Activated T-cell treated with anti-CD3 and anti-CD28 coated beads, Interleukin-2, amount 50 U/mL, for 72 hours (primary cell): ENCODE data around the gene DTX2. TPM values are rescaled to one million over a fixed set of nuclear protein-coding genes. Genes with fewer than 3 reads are reported as not detected.
"Not testable (repeated sequence)": the region's sequence is repeated elsewhere in the genome, so short reads cannot be mapped to it uniquely, and the experiment has no call there.

ENCODE experiments used
- ATAC-seq, 2 donors: fragments of 150-1000 bp; cut with Tn5 transposase; replicated peaks in 1 of 2; 2 replicates each; pipeline ENCODE4 v1.10.0; 2021; ENCODE audit warnings: moderate library complexity in 2 of 2, mild to moderate bottlenecking in 1 of 2
- DNase-seq, 2 donors: peaks; one replicate each; pipeline ENCODE4 v3.0.0; 2021 to 2022; ENCODE audit warnings: mixed read lengths in 1 of 2
- H3K27ac Mint-ChIP-seq: one replicate; pipeline ENCODE4 v1.8.0; 2022; ENCODE audit warnings: mild to moderate bottlenecking, moderate library complexity, mixed read lengths
- H3K27me3 Mint-ChIP-seq: one replicate; pipeline ENCODE4 v1.8.0; 2022; ENCODE audit warnings: low read depth, mixed read lengths
- H3K36me3 Mint-ChIP-seq, 2 donors: one replicate each; pipeline ENCODE4 v1.8.0; 2022; ENCODE audit warnings: mixed read lengths in 2 of 2, mild to moderate bottlenecking in 1 of 2; ENCODE audit not compliant: insufficient read depth in 2 of 2
- H3K4me1 Mint-ChIP-seq: one replicate; pipeline ENCODE4 v1.8.0; 2022; ENCODE audit warnings: low read depth, mixed read lengths
- H3K4me3 Mint-ChIP-seq, 2 donors: one replicate each; pipeline ENCODE4 v1.8.0; 2022; ENCODE audit warnings: mild to moderate bottlenecking in 2 of 2, mixed read lengths in 2 of 2, moderate library complexity in 2 of 2
- H3K9me3 Mint-ChIP-seq, 2 donors: one replicate each; pipeline ENCODE4 v1.8.0; 2022; ENCODE audit warnings: mixed read lengths in 2 of 2
- total RNA-seq, 2 donors: library from RNA; stranded (reverse); gene quantifications; one replicate each; pipeline ENCODE4 v1.2.3, GENCODE V29; 2022

DTX2 gene
- total RNA-seq, 2 donors from 2014 or later: 40.6 to 49.4 TPM

DNA sequence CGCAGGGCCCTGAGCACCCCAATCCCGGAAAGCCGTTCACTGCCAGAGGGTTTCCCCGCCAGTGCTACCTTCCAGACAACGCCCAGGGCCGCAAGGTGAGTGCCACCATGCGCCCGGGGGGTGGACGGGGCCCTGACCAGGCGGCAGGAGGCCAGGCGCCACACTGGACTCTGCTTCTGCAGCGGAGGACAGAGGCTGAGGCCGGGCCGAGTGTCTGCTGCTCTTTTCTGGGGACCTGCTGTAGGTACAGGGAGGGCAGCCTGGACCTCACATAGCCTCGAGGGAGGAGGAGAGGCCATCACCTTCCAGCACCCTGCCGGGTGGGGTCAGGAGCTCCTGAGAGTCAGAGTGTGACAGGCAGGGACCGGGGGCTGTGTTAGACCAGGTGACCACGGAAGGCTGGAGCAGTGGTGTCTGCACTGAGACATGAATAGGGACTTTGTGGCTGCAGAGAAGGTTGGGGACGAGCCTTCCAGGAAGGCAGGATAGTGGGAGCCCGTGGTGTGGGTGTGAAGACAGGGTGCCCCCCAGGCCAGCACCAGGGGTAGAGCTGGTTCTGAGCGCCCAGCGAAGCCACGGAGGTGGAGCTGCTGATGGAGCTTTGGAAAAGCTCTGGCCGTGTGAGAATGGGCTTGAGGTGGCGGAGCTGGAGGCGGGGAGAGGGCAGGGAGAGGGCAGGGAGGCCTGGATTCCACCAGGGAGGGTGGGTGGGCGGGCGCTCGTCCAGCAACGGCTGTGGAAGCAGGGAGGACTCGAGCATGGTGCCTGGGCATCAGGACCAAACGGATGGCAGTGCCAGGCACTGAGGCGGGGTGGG lies 43.0 kb downstream of the DTX2 start:
- H3K9me3 Mint-ChIP-seq, H3K4me1 Mint-ChIP-seq, H3K4me3 Mint-ChIP-seq, H3K27me3 Mint-ChIP-seq, H3K27ac Mint-ChIP-seq, H3K36me3 Mint-ChIP-seq, DNase-seq: not testable (repeated sequence)
- peak in 1 of 2 donors; percentile 10 for ATAC-seq

DNA sequence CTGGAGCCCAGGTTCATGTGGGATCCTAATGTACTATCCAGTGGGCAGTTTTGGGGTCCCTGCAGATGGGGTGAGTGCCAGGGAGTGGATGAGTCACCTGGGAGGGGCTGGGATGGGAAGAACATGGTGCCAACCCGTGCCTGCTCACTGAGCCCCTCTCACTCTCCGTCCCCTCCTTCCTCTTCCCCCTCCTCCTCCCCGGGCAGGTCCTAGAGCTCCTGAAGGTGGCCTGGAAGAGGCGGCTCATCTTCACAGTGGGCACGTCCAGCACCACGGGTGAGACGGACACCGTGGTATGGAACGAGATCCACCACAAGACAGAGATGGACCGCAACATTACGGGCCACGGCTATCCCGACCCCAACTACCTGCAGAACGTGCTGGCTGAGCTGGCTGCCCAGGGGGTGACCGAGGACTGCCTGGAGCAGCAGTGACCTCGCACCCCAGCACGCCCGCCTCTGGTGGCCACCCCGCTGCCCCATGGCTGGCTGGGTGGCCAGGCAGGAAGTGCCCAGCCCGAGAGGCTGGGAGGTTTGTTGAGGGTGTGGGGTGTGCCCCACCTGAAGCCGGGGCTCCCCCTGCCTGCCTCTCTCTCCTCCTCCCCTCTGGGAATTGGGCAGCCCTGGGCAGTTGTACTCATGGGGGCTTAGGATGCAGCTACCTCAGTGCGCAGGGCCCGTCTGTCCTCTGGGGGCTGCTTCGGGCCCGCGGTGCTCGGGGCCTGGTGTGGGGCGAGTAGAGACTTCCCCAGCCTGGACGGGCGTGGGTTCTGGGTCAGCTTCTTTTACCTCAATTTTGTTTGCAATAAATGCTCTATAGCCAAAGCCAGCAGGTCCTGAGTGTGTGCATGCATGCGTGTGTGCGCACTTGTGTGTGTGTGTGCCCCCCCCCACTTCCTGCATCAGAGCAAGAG lies 43.9 kb downstream of the DTX2 start:
- H3K9me3 Mint-ChIP-seq: no peaks in the 10 kb centered on the region
- no peak overlapping the region for H3K27ac Mint-ChIP-seq
- no peak for ATAC-seq
- no peaks in the 10 kb centered on the region for H3K27me3 Mint-ChIP-seq
- H3K36me3 Mint-ChIP-seq: peaks cover 0 to 2% of the 10 kb centered on the region in 2 donors
- no peaks in the 10 kb centered on the region for H3K4me1 Mint-ChIP-seq
- no peak for DNase-seq
- H3K4me3 Mint-ChIP-seq: no peak overlapping the region

GRCh38 chr7:76506081-76506440 lies 44.6 kb downstream of the DTX2 start:
- no peak for DNase-seq
- Mint-ChIP-seq H3K27ac (no peak overlapping the region), H3K9me3 (no peaks in the 10 kb centered on the region), H3K4me1 (no peaks in the 10 kb centered on the region), H3K4me3 (no peak overlapping the region), H3K36me3 (peaks cover 0 to 2% of the 10 kb centered on the region in 2 donors), H3K27me3 (no peaks in the 10 kb centered on the region)
- ATAC-seq: no peak

DNA sequence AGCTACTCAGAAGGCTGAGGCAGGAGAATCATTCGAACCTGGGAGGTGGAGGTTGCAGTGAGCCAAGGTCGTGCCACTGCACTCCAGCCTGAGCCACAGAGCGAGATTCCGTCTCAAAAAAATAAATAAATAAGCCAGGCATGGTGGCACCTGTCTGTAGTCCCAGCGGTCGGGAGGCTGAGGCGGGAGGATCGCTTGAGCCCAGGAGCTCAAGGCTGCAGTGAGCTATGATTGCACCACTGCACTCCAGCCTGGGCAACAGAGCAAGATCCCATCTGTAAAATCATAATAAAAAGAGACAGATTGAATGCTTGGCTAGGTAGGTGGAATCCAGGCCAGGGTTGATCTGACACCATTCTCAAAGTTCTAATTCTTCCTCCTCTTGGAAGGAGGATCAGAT lies 45.1 kb downstream of the DTX2 start:
- H3K27me3 Mint-ChIP-seq, H3K4me3 Mint-ChIP-seq, H3K9me3 Mint-ChIP-seq, H3K4me1 Mint-ChIP-seq, DNase-seq, ATAC-seq, H3K36me3 Mint-ChIP-seq, H3K27ac Mint-ChIP-seq: not testable (repeated sequence)

- Mint-ChIP-seq H3K4me1 (no peaks in the 10 kb centered on the region), H3K36me3 (peaks cover 0 to 2% of the 10 kb centered on the region in 2 donors), H3K9me3 (no peaks in the 10 kb centered on the region), H3K4me3 (no peak overlapping the region), H3K27me3 (no peaks in the 10 kb centered on the region), H3K27ac (no peak overlapping the region)
- no peak for DNase-seq
- ATAC-seq: no peak
Observed at GRCh38 chr7:76507723-76508406, 46.4 kb downstream of the DTX2 start.

- H3K4me3 Mint-ChIP-seq: no peak within 1 kb of the TSS
- ATAC-seq (no peak), DNase-seq (no peak)
- H3K27ac Mint-ChIP-seq: no peak within 1 kb of the TSS
- H3K27me3 Mint-ChIP-seq: no peaks in the 10 kb centered on the region
- no peaks in the 10 kb centered on the region for H3K9me3 Mint-ChIP-seq
- no peaks in the 10 kb centered on the region for H3K36me3 Mint-ChIP-seq
- no peaks in the 10 kb centered on the region for H3K4me1 Mint-ChIP-seq
Observed at GRCh38 chr7:76509931-76510877, 48.7 kb downstream of the DTX2 start, which contains the start of gene UPK3B. Gene UPK3B, plus strand, starts transcription at chr7:76510552. Its CDS starts 101 bp downstream, at chr7:76510653.

GRCh38 chr7:76511200-76511910 lies 49.8 kb downstream of the DTX2 start:
- H3K36me3 Mint-ChIP-seq, DNase-seq, ATAC-seq, H3K27me3 Mint-ChIP-seq, H3K27ac Mint-ChIP-seq, H3K4me1 Mint-ChIP-seq, H3K4me3 Mint-ChIP-seq, H3K9me3 Mint-ChIP-seq: not testable (repeated sequence)

DNA sequence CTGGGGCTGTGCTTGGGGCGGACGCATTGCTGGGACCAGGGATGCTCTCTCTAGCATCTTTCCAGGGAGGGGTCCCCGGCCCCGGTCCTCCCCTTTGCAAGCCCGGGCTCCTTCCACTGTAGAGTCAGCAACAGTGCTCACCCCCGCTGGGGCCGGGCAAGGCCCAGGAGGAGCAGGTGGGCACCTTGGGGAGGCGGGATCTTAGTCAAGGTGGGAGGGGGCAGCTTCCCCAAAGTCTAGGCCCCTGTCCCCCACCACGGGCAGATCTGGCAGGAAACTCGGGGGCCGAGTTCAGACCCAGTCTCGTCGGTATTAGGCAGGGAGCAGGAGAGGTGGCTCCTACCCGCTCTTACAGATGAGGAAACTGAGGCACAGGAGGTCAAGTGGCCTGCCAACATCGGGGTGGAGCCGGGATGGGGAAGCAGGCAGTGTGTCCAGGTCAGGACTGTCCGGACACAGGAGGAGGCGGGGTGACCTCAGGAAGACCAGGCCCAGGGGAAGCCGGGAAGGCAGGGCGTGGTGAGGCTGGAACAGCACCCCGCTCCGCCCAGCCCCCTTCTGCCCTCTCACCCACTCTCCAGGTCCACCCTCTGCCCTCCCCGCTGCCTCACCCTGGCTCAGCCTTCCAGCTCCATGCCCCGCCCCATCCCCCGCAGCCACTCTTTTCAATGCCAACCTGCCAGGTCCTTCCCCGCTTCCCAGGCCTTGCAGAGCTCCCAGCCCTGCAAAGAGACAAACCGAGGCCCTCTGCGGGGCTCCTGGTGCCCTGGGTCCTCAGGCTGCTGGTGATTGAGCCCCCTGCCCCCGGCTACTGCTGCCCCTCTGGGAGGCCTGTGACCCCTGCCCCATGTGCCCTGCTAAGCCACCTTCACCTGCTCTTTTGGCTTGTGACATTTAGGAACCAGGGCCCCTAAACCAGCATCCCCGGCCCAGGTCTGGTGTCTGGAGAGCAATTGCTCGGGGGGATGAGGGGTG lies 50.7 kb downstream of the DTX2 start:
- H3K9me3 Mint-ChIP-seq, H3K36me3 Mint-ChIP-seq, H3K27me3 Mint-ChIP-seq, DNase-seq, H3K4me1 Mint-ChIP-seq, H3K4me3 Mint-ChIP-seq, H3K27ac Mint-ChIP-seq: not testable (repeated sequence)
- peak in 1 of 2 donors; percentile 5 for ATAC-seq

DNA sequence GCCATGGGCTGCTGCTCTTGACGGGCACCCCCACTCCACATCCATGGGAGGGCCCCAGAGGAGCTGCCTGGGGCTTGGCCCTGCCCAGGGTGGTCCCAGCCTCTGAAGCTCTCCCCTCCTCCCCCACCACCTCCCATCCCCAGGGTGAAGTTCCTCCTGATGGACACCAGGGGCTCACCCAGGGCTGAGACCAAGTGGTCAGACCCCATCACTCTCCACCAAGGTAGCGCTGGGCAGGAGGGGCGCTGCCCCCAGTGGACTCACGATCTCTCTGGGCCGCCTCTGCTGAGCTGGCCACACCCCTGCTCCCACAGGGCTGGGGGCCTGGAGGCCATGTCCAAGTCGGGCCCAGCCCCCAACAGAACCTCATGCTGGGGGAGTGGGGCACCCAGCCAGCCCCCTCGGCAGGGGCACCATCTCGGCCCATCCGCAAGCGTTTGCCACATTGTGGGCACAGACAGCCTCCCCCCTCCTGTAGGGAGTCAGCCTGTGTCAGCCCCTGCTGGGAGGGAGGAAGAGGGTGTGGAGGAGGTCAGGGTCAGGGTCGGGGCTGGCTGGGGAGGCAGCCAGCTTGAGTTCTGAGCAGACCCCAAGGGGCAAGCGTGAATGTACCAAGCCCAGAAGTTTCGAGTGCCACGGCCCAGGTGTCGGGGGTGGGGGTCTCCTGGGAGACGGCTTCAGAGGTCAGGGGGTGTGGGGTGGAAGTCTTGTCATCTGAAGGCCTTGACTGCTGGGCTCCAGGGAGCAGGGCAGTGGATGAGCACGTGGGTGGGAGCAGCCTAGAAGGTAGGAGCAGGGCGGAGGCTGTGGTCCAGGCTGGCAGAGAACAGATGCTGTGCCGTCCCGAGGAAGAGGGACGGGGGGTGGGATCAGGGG lies 51.7 kb downstream of the DTX2 start:
- ATAC-seq (peak; percentile 13 to 20), DNase-seq (peak in 1 of 2 donors; percentile 0)
- no peak overlapping the region for H3K27ac Mint-ChIP-seq
- peaks cover 10% of the 10 kb centered on the region for H3K27me3 Mint-ChIP-seq
- H3K4me1 Mint-ChIP-seq: no peaks in the 10 kb centered on the region
- no peaks in the 10 kb centered on the region for H3K36me3 Mint-ChIP-seq
- no peaks in the 10 kb centered on the region for H3K9me3 Mint-ChIP-seq
- no peak overlapping the region for H3K4me3 Mint-ChIP-seq
